GM18499 (cell line): ENCODE measurements around the gene IQCE.
"Not testable (repeated sequence)": the region's sequence is repeated elsewhere in the genome, so short reads cannot be mapped to it uniquely, and the experiment has no call there.

Experiments used
- ATAC-seq: cut with Tn5 transposase; IDR thresholded peaks from one replicate; pipeline ENCODE4 v1.9.1; 2021; ENCODE audit warnings: moderate number of reproducible peaks; ENCODE audit not compliant: insufficient read depth, unreplicated experiment

The IQCE gene

DNA sequence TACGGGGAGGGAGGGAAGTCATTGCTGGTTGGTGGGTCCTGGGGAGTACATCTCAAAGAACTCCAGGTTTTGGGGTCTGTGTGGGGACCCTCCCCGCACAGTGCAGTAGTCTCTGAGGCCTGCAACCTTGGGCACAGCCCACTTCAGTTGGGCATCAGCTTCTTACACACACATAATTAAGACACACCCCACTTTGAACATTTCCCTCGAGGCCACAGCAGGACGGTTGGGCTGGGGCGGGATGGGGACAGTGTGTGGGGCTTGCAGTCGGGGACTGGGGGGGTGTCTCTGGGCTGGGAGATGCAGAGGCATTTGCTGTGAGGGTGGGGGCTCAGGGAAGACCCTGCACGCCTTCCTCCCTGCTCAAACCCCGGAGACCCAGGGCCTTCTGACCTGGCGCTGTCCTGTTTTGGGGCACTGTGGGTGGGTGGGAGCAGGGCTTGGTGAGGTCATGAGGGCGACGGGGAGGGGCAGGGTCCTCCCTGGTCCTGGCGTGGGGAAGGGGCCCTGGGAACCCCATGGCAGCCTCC is 38.0 kb upstream of the IQCE start:
- ATAC-seq = no peak

DNA sequence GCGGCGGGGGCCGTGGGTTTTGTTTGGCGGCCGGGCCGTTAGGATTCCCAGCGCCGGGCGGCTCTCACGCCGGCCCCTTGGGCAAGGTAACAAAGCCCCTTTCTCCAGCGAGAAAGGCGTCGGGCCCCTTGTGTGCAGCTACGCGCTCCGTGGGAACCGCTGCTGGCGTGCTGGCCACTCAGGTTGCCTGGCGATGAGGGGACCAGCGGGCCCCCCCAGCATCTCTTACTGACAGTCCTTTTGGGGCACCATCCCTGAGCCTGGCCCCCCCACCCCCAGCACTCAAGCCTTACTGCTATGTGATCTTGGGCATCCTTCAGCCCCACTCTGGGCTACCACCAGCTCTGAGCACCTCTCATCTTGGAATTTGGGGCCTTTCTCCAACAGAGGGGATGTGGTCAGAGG is 37.4 kb upstream of the IQCE start:
- no peak for ATAC-seq

DNA sequence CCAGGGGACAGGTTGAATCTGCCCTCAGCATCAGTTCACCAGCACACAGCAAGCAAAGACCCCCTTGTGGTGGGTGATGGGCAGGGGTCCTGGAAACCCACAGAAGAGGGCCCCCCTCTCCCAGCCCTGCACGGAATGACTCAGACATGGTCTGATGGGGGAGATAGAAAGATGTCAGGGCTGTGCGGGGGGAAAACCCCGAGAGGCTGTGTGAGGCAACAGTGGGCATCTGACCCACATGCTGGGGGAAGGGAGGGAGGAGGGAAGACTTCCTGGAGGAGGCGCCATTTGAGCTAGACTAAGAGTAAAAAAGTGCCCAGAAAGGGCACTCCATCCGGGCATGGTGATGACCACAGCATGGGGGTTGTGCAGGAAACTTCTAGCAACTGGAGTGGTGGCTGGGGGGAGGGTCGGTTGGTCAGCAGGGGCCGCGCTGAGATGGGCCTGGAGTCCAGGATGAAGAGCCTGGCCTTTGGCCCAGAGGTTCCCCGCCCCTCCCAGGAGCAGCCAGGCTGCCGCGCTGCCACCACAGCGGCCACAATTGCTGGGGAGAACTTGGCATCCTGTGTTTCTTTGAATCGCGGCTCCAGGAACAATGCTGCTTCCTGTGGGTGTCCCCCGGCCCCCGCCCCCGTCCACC is 36.7 kb upstream of the IQCE start:
- ATAC-seq = no peak

DNA sequence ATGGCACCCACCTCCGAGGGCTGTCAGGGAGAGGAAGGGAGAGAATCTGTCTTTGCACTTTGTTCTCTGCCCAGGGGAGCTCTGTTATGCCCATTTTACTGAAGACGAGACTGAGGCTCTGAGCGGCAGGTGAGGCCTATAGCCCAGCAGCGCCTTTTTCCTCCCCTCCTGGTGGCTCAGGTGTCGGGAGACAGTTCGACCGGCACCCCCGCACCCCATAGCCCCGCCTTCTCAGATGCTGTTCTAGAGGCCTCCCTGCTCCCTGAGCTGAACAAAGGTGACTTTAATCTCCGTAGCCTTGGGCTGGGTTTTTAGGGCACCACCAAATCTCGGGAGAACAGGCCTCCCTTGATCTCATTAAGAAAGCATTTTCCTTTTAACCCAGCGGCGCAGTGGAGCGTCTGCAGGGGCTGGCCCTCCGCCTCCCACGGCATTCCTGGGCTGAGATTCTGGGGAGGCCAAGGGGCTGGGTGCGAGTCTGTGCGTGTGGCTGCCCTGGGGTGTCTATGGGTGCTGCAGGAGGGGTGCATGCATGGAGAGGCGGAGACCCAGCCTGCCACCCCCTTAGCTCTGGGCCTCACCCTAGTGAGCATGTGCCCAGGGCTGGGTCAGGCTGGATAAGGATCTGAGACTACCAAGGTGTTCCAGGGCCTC is 35.9 kb upstream of the IQCE start:
- ATAC-seq = no peak

DNA sequence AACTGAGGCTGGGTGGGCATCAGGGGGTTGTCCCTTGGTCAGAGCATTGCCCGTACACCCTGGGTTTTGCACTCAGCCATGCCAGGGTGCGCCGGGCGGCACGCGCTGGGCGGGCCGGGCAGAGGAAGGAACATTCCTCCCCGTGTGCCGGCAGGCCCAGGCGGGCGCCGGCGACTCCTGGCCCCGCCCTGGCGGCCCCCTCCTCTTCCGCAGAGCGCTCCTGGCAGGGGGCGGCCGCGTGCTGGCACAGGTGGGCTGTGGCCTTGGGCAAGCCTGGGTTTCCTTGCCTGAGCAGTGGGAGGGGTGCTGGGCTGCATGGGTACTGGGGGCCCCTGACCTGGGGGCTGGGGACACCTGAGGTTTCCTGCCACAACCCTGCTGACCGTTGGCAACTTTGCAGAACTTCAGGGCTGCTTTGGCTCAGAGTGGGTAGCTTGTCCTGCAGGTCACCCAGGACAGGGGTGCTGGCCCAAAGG is 35.3 kb upstream of the IQCE start:
- no peak for ATAC-seq

DNA sequence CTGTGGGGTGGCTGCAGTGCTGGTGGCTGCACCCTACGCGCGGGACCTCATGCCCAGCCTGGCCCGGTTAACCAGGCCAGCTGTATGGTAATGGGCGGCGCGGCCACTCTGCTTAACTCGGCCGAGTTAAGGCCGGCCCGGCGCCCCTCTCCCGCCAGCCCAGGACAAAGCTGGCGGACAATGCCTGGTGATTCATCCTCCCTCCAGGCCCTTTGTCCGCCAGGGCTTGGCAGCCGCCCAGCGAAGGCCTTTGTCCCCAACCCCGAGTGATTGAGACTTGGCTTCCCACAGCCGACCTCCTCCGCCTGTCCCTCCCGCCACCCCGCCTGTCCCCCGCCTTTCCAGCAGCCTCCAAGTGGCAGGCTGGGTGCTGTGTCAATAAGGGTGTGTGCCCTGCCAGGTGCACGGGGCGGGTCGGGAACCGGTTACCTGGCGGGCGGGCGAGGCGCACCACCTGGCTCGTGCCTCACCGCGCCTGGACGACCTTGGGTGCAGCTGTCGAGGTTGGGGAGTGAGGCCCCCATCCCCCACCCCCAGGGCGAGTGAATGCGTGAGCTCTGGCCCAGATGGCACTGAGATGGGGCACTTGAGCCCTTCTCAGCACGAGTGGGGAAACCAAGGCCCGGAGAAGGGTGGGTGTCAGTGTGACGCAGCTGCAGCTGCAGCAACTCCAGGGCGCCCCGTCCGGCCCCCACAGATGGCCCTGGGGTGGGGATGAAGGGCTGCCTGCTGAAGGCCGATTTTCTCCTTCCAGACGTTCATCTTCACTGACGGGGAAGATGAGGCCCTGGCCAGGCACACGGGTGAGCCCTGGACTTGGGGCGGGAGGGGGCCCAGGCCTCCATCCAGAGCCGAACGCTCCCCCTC is 34.6 kb upstream of the IQCE start:
- no peak for ATAC-seq

DNA sequence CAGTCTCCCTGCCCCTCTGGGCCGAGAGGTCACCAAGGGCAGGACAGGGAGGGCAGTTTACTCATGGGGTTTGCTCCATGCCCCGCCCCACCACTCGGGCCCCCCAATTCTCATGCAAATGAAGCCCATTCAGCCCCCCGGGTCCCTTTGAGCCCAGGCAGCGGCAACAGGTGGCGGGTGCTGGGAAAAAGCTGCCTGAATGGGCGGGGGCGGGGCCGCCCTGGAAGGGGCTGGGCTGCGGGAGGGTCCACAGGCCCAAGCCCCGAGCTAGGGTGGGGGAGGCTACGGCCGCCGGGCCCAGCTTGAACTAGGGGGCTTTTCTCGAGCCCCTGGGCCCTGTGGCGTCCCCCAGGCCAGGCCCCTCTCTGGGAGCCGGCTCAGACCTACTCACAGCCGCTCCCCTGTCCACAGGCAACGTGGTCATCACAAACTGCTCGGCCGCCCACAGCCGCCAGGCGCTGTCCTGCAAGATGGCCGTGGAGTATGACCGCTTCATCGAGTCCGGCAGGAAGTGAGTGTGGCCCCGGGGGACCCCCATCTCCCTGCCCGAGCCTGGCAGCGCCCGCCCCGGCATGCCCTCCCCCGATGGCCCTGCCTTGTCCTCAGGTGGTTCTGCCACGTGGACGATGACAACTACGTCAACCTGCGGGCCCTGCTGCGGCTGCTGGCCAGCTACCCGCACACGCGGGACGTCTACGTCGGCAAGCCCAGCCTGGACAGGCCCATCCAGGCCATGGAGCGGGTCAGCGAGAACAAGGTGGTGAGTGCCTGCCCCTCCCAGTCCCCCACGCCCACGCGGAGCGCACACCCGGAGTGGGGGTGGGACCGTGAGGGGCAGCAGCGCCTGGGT is 33.7 kb upstream of the IQCE start:
- ATAC-seq = no peak

DNA sequence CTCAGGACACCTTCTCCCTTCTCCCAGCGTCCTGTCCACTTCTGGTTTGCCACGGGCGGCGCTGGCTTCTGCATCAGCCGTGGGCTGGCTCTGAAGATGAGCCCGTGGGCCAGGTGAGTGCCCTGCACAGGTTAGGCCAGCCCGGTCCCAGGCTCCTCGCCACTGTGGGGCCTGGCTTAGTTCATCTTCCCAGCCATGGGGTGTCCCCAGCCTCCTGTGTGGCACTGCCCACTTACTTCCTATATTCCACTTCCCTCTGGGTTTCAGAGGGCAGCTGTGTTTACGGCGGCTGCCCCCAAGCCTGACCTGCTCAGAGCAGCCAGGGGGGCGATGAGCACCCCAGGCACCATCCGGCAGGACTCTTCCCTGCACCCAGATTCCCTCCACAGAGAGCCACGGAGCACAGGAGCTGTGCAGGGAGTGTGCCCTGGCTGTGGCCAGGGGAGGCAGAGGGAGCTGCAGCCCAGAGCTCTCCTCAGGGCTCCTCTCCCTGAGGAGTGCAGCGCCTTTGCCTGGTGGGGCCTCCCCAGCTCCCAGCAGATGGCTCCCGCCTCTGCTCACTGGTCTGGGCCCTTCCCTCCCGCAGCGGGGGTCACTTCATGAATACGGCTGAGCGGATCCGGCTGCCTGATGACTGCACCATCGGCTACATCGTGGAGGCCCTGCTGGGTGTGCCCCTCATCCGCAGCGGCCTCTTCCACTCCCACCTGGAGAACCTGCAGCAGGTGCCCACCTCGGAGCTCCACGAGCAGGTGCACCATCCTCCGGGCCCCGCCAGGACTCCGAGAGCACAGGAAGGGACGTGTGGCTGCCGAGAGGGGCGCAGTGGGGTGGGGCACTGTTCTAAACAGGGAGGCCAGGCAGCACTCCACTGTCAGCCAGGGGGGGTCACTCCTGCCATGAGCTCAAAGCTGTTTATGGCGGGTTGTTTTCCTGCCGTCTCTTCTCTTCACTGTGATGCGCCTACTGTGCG is 32.8 kb upstream of the IQCE start:
- ATAC-seq = no peak

DNA sequence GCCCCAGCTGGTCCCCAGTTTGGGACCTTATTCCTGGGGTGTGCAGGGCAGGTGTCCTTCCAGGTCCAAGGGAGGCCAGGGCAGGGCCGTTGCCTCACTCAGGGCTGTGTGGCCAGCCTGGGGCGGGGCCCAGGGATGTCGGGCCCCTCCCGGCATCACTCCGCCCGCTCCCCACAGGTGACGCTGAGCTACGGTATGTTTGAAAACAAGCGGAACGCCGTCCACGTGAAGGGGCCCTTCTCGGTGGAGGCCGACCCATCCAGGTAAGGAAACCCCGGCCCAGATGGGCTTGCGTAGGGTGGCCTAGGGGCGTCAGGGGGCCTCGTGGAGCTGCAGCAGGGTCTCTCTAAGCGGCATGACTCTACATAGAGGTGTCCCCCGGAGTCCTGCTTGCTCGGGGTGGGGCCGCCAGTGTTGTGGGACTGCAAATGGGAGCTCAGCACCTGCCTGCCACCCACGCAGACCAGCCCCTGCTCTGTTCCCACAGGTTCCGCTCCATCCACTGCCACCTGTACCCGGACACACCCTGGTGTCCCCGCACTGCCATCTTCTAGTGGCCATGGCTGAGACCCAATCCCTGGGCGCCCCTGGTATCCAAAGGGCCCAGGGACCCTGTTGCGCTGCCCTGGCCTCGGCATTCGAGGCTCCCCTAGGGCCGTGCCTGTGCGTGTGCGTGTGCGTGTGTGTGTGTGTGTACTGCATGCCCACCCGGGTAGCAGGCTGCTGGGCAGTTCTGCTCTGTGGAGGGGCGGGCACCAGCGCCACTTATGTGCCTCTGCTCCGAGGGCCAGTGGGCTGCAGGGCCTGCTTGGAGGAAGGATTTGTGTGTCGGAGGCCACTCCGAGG is 31.9 kb upstream of the IQCE start:
- ATAC-seq = no peak

DNA sequence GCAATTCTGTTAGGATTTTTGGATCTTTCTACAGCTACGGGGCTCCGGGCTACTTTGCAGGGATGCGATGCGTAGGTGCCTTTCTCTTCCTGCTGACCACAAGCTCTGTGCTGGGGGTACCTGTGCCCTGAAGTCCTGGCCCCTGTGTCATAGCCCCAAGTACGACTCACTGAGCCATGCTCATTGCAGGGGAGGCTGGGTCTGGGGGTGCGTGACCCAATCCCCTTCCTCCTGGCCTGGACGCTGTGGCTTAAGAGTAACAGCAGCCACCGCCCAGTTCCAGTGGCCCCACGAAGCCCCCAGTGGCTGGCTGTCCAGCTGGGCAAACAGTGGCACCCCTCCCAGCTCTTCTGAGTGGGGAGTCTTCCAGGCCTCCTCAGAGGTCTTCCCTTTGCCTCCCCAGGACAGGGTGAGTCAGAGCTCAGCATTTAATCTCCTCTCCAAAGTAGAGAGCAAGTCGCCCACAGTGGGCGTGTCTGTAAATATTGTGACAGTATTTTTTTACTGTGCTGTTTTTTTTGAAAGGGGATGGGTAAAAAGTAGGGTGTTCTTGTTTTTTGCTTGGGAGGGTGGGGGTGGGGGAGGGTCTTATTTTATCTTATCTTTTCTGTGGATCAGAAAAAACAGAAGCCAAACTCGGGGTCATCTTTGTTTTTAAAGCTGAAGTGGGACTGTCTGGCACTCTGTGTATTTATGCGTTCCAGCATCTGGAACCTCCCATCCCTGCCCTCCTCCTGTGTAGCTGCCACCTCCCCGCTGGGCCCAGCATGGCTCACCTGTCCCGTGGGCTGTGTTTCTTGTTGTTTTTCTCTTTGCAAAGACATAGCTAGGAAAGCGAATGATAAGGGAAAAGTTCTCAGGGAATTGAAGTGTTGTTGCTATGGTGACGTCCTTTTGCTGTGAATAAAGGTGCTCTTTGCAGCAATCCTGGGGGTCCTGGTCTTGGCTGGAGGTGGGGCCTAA is 31.0 kb upstream of the IQCE start:
- ATAC-seq = no peak

DNA sequence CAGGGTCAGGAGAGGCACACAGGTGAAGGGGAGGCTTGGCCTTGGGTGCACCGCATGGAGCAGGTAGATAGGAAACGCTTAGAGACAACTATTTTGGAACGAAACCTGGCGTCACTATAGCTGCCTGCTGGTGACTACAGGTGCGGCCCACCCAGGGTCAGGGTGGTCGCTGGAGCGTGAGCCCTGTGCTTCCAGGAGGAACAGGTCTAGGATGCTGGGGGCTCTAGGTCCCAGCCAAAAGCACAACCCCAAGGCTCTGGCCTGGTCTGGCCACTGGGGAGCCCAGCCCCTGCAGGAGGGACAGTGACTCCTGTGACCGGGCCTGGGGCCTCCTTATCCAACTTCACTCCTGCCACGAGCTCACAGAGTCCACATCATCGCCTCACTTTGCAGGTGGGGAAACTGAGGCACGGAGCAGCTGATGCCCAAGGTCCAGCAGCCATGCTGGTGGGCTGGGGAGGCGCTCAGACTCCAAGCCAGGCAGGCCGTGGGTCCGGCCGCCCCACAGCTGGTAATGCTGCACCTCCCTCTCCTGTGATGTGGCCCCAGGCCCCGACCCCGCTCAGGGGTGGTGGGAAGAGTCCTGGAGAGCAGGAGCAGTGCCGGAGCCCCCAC is 30.2 kb upstream of the IQCE start:
- no peak for ATAC-seq

DNA sequence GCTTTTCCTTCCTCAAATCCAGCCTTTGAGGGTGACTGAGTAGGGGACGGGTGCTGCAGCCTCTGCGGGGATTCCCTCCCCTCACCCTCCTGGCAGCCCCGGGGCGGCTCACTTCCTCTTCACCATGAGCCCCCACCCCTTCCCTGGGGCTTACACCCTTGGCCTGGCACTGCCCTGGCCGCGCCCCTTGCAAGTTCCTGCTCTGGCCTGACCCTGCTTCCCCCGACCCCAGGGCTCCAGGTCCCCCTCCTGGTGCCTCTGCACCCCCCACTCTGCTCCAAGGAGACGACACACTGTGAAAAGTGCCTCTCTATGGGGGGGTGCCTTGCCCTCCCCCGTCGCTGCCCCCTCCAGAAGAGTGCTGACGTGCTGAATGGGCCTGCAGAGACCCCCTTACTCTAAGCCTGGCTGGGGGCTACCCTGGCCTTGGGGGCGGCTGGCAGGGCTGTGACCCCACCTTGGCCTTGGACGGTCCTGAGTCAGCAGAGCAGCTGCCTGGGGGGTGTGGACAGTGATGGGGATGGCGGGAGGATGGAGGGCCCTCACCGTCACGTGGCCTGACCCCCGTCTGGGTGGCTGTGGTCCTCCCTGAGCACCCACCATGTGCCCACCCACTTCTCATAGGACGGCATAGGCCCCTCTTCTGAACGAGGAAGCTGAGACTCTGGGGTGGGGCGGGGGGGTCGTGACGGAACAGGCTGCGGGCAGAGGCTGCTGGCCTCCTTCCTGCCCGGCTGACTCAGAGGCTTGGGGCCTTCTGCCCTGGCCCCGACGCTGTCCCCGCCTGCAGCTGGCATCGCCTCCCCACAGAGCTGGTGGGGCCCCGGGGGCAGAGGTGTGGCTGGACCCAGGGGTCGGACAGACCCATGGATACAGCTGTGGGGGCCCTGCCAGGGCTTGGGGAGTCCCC is 29.4 kb upstream of the IQCE start:
- no peak for ATAC-seq

DNA sequence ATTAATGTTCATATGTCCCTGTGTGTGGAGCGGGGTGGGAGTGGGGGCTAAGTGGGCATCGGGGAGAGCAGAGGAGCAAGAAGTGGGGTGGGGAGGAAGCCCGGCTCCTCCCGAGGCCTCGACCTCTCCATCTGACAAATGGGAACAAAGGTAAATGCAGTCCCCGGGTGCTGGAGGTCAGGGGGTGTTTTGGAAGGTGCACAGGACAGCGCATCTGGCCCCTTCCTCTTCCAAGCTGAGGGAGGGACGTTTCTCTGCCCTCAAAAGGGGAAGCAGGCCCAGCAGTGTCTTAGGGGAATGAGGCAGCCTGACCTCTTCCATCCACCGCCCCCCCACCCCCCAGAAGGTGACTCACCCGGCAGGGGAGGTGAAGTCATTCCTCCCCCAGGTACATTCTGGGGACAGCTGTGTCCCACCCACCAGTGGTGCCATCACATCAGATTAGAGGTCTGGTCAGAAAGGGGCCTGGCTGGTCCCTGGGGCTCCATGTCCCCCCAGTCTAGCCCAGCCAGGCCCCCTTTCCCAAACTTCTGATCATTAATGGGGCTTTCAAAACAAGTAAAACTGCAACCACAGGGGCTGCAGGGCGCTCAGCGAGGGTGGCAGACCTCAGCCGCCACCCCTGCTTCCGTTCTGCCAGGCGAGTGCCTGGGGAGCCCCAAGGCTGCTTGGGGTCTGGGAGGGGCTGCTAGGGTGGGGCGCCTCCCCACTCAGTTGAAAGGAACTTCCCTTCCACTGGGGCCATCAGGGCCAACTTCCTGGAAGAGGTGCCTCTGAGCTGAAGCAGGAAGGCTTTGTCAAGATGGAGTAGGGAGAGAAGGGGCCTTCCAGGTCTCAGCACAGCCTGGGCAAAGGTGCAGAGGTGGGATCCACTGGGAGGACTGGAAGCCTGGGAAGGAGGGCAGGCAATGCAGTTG is 28.4 kb upstream of the IQCE start:
- no peak for ATAC-seq

DNA sequence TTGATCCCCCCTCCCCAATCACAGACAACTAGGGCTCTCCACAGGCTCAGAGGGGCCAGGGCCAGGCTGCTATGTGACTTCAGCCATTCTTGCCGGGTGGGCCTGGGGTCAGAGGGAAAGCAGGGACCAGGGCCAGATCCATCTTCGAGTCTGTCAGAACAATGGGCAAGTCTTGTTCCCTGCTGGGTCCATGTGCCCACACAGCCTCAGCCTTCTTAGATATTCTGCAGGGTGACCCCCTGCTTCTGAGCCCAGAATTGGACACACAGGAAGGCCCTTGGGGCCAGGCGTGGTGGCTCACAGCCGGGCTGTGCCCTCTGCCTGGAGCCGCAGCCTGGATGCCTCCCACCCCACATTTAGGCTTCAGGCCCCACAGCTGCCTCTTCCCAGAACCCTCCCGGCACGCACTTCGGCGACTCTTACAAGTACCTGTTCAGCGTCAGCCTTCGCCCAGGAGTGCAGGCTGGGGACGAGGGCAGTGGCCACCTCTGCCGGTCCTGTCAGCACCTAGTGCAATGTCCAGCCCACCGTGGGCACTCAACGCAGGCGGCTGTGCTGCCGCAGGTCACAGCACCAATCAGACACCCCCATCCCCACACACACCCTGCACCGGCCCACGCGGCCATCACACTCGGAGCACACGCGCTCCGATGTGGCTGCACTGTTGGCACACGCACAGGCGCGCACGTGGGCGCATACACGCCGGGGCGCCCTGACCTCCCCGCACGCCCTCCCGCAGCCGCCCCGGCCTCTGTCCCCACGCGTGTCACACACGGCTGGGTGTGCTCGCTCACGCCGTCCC is 27.6 kb upstream of the IQCE start:
- not testable (repeated sequence) for ATAC-seq
